ENCODE data around the gene SLC22A13. TPM values are rescaled to one million over a fixed set of nuclear protein-coding genes. Genes with fewer than 3 reads are reported as not detected.

The SLC22A13 gene
- polyA plus RNA-seq, 1 donor (not counting 4 experiments of a cell fraction or from before 2014, with no cell fraction given): 0.25 TPM

DNA sequence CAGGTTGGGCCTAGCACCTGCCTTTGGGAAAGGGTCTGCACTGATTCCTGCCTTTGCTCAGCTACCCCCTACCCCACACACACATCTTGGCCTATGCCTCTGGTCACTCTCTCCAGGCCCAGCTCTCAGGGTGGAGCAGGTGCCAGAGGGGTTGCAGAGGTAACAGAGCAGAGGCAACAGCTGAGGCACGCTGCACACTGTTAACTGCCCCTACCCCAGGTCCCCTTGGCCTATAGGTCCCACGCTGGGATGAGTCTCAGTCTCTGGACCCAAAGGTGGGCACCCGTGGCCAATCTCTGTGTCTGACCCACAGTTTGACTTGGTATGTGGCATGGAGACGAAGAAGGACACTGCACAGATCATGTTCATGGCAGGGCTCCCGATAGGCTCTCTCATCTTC lies 41.3 kb downstream of the SLC22A13 start:
- Histone ChIP-seq H3K79me2 (ENCODE audit: control insufficient read depth, insufficient read depth, low read length) (no peaks in the 10 kb centered on the region), H3K4me3 (ENCODE audit: control insufficient read depth in 2 of 3, extremely low read depth in 1 of 3, insufficient read depth in 2 of 3, low read depth in 1 of 3, low read length in 3 of 3) (no peak overlapping the region), H3K4me2 (ENCODE audit: control insufficient read depth, extremely low read depth, insufficient read depth, low read depth, low read length) (no peak overlapping the region), H3K4me1 (ENCODE audit: control insufficient read depth, extremely low read depth, insufficient read depth, low read length) (no peaks in the 10 kb centered on the region), H3K27me3 (ENCODE audit: control insufficient read depth, extremely low read depth, insufficient read depth, low read length) (peaks cover 2% of the 10 kb centered on the region), H4K20me1 (ENCODE audit: control insufficient read depth, extremely low read depth, insufficient read depth, low read length) (no peaks in the 10 kb centered on the region), H3K9me1 (ENCODE audit: control insufficient read depth, extremely low read depth, insufficient read depth, low read length) (no peaks in the 10 kb centered on the region), H3K36me3 (ENCODE audit: control insufficient read depth in 2 of 2, extremely low read depth in 1 of 2, insufficient read depth in 2 of 2, low read length in 2 of 2) (no peaks in the 10 kb centered on the region), H3K9ac (ENCODE audit: control insufficient read depth, extremely low read depth, insufficient read depth, low read length) (no peak overlapping the region), H2AFZ (ENCODE audit: control insufficient read depth, low read length) (no peak overlapping the region), H3K9me3 (ENCODE audit: control insufficient read depth, low read depth, low read length) (no peaks in the 10 kb centered on the region), H3K27ac (ENCODE audit: control insufficient read depth, insufficient read depth, low read length) (no peak overlapping the region)
- no peak for TF ChIP-seq EZH2 (IDR thresholded peaks at IDR 0.05; ENCODE audit: low read length)
- TF ChIP-seq, protein P1, sequence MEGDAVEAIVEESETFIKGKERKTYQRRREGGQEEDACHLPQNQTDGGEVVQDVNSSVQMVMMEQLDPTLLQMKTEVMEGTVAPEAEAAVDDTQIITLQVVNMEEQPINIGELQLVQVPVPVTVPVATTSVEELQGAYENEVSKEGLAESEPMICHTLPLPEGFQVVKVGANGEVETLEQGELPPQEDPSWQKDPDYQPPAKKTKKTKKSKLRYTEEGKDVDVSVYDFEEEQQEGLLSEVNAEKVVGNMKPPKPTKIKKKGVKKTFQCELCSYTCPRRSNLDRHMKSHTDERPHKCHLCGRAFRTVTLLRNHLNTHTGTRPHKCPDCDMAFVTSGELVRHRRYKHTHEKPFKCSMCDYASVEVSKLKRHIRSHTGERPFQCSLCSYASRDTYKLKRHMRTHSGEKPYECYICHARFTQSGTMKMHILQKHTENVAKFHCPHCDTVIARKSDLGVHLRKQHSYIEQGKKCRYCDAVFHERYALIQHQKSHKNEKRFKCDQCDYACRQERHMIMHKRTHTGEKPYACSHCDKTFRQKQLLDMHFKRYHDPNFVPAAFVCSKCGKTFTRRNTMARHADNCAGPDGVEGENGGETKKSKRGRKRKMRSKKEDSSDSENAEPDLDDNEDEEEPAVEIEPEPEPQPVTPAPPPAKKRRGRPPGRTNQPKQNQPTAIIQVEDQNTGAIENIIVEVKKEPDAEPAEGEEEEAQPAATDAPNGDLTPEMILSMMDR (optimal IDR thresholded peaks at IDR 0.05 in 1 of 3, IDR thresholded peaks at IDR 0.05 in 1 of 3, conservative IDR thresholded peaks at IDR 0.05 in 1 of 3; ENCODE audit: extremely low read depth in 1 of 3, insufficient read depth in 2 of 3, low read length in 3 of 3): no peak
- DNase-seq (ENCODE audit: low read depth, low spot score) (no peak), FAIRE-seq (no peak)
- dilution Hi-C loops (cut with MboI; ENCODE audit: extremely low pct_ligation_motif_present, low sequenced_read_pairs): no loop called here

DNA sequence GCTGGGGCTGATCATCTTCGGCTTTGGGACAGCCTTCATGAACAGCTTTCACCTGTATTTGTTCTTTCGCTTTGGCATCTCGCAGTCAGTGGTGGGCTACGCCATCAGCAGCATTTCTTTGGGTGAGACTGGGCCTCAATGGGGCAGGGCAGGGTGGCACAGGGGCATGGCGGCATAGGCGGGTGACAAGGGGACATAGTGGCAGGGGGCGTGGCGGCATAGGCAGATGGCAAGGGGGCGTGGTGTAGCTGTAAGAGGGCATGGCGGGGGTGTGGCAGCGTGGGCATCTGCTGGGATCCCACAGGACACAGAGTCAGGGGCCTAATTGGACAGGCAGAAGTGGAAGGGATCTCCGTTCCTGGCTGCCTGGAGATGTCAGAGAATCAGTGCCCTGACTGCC lies 42.0 kb downstream of the SLC22A13 start:
- Histone ChIP-seq H2AFZ (ENCODE audit: control insufficient read depth, low read length) (no peak overlapping the region), H4K20me1 (ENCODE audit: control insufficient read depth, extremely low read depth, insufficient read depth, low read length) (no peaks in the 10 kb centered on the region), H3K4me1 (ENCODE audit: control insufficient read depth, extremely low read depth, insufficient read depth, low read length) (no peaks in the 10 kb centered on the region), H3K4me3 (ENCODE audit: control insufficient read depth in 2 of 3, extremely low read depth in 1 of 3, insufficient read depth in 2 of 3, low read depth in 1 of 3, low read length in 3 of 3) (no peak overlapping the region), H3K79me2 (ENCODE audit: control insufficient read depth, insufficient read depth, low read length) (no peaks in the 10 kb centered on the region), H3K9me3 (ENCODE audit: control insufficient read depth, low read depth, low read length) (no peaks in the 10 kb centered on the region), H3K27me3 (ENCODE audit: control insufficient read depth, extremely low read depth, insufficient read depth, low read length) (peaks cover 4% of the 10 kb centered on the region), H3K9ac (ENCODE audit: control insufficient read depth, extremely low read depth, insufficient read depth, low read length) (no peak overlapping the region), H3K9me1 (ENCODE audit: control insufficient read depth, extremely low read depth, insufficient read depth, low read length) (no peaks in the 10 kb centered on the region), H3K36me3 (ENCODE audit: control insufficient read depth in 2 of 2, extremely low read depth in 1 of 2, insufficient read depth in 2 of 2, low read length in 2 of 2) (no peaks in the 10 kb centered on the region), H3K27ac (ENCODE audit: control insufficient read depth, insufficient read depth, low read length) (no peak overlapping the region), H3K4me2 (ENCODE audit: control insufficient read depth, extremely low read depth, insufficient read depth, low read depth, low read length) (no peak overlapping the region)
- FAIRE-seq: no peak
- dilution Hi-C loops (cut with MboI; ENCODE audit: extremely low pct_ligation_motif_present, low sequenced_read_pairs): no loop called here
- TF ChIP-seq EZH2 (IDR thresholded peaks at IDR 0.05; ENCODE audit: low read length): no peak
- TF ChIP-seq, protein P1 (optimal IDR thresholded peaks at IDR 0.05 in 1 of 3, IDR thresholded peaks at IDR 0.05 in 1 of 3, conservative IDR thresholded peaks at IDR 0.05 in 1 of 3; ENCODE audit: extremely low read depth in 1 of 3, insufficient read depth in 2 of 3, low read length in 3 of 3): no peak
- DNase-seq (ENCODE audit: low read depth, low spot score): no peak

Measured in keratinocyte (primary cell).